Putamen (tissue), 1 donor: ENCODE results near the gene HES5.

Experiments
- DNase-seq: peaks from one replicate; pipeline ENCODE4 v3.0.0-alpha.2; 2016; ENCODE audit warnings: low spot score

The HES5 gene

GRCh38 chr1:2479186-2479585 lies 50.9 kb downstream of the HES5 start:
- no peak for DNase-seq
